HuH-7 (cell line): Measurements from ENCODE around the gene KCNQ4.

ENCODE experiments used
- DNase-seq: peaks from one replicate; pipeline ENCODE4 v3.0.0; 2011; ENCODE audit warnings: low spot score

Gene KCNQ4

GRCh38 chr1:40840526-40841323, 57.1 kb downstream of the KCNQ4 start:
- no peak for DNase-seq

GRCh38 chr1:40841602-40842001, 58.0 kb downstream of the KCNQ4 start:
- no peak for DNase-seq

GRCh38 chr1:40842207-40842606, 58.6 kb downstream of the KCNQ4 start:
- DNase-seq: no peak

GRCh38 chr1:40842691-40843090, 59.1 kb downstream of the KCNQ4 start:
- no peak for DNase-seq

- no peak for DNase-seq
Observed at GRCh38 chr1:40844079-40844478, 60.5 kb downstream of the KCNQ4 start.

- no peak for DNase-seq
Observed at GRCh38 chr1:40844887-40845878, 61.6 kb downstream of the KCNQ4 start.

GRCh38 chr1:40845895-40846294, 62.3 kb downstream of the KCNQ4 start:
- no peak for DNase-seq

- no peak for DNase-seq
Observed at GRCh38 chr1:40847023-40847745, 63.6 kb downstream of the KCNQ4 start.

- peak; percentile 86 for DNase-seq
Observed at GRCh38 chr1:40848530-40849189, 65.1 kb downstream of the KCNQ4 start.

- DNase-seq: peak; percentile 72
Observed at GRCh38 chr1:40849801-40850592, 66.4 kb downstream of the KCNQ4 start.

- no peak for DNase-seq
Observed at GRCh38 chr1:40851643-40852042, 68.1 kb downstream of the KCNQ4 start.

GRCh38 chr1:40853113-40853884, 69.7 kb downstream of the KCNQ4 start:
- DNase-seq: no peak

- DNase-seq: no peak
Observed at GRCh38 chr1:40853885-40854170, 70.2 kb downstream of the KCNQ4 start.

GRCh38 chr1:40855513-40855912, 71.9 kb downstream of the KCNQ4 start:
- DNase-seq: no peak

- no peak for DNase-seq
Observed at GRCh38 chr1:40856116-40856515, 72.5 kb downstream of the KCNQ4 start.

- DNase-seq: no peak
Observed at GRCh38 chr1:40856656-40857302, 73.2 kb downstream of the KCNQ4 start.

GRCh38 chr1:40857737-40858136, 74.2 kb downstream of the KCNQ4 start:
- no peak for DNase-seq

GRCh38 chr1:40858856-40859416, 75.3 kb downstream of the KCNQ4 start:
- no peak for DNase-seq

- DNase-seq: no peak
Observed at GRCh38 chr1:40860706-40861223, 77.2 kb downstream of the KCNQ4 start.
